Ishikawa (cell line): Measurements from ENCODE around the gene CDH13.

ENCODE experiments used
- CEBPB ChIP-seq: IDR thresholded peaks from 2 replicates; pipeline ENCODE4 v1.6.1; 2012
- CREB1 ChIP-seq: IDR thresholded peaks from 2 replicates; pipeline ENCODE4 v1.6.1; 2012; ENCODE audit warnings: low read depth
- EGR1 ChIP-seq: IDR thresholded peaks from 2 replicates; pipeline ENCODE4 v1.6.1; 2012
- EP300 ChIP-seq: IDR thresholded peaks from 2 replicates; pipeline ENCODE4 v1.6.1; 2012; ENCODE audit warnings: borderline replicate concordance
- FOXM1 ChIP-seq: IDR thresholded peaks from 2 replicates; pipeline ENCODE4 v1.6.1; 2012; ENCODE audit warnings: low read depth, borderline replicate concordance
- MAX ChIP-seq: IDR thresholded peaks from 2 replicates; pipeline ENCODE4 v1.6.1; 2012
- NFIC ChIP-seq: IDR thresholded peaks from 2 replicates; pipeline ENCODE4 v1.6.1; 2012
- RAD21 ChIP-seq: IDR thresholded peaks from 2 replicates; pipeline ENCODE4 v1.6.1; 2012; ENCODE audit warnings: low read depth
- TAF1 ChIP-seq: IDR thresholded peaks from 2 replicates; pipeline ENCODE4 v1.6.1; 2012; ENCODE audit warnings: low read depth, mild to moderate bottlenecking
- TCF12 ChIP-seq: IDR thresholded peaks from 2 replicates; pipeline ENCODE4 v1.6.1; 2012; ENCODE audit warnings: low read depth
- TEAD4 ChIP-seq: IDR thresholded peaks from 2 replicates; pipeline ENCODE4 v1.6.1; 2012
- USF1 ChIP-seq: IDR thresholded peaks from 2 replicates; pipeline ENCODE4 v1.6.1; 2012
- YY1 ChIP-seq: IDR thresholded peaks from 2 replicates; pipeline ENCODE4 v1.6.1; 2012; ENCODE audit warnings: low read depth
- ZBTB7A ChIP-seq: IDR thresholded peaks from 2 replicates; pipeline ENCODE4 v1.6.1; 2012; ENCODE audit warnings: low read depth
- TF ChIP-seq, protein P1 (sequence below): IDR thresholded peaks from 2 replicates; pipeline ENCODE4 v1.6.1; 2012; ENCODE audit warnings: low read depth, mild to moderate bottlenecking

Gene CDH13

DNA sequence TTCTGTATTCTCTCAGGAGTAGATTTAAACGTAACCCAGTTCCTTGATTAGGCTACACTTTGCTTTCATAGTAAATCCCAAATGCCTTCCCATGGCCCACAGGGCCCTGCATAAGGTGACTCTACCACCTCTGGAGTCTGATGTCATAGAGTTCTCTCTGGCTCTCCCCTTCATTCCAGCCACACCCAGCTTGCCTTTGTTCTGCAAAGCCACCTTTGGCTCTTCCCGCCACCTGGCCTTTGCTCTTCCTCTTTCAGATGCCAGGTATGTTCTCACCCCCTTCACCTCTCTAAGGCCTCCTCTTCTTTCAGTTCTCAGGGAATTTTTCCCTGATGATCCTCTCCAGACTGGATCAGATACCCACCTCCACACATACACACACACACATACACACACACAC, 1039.7 kb downstream of the CDH13 start:
- TF ChIP-seq, protein P1, sequence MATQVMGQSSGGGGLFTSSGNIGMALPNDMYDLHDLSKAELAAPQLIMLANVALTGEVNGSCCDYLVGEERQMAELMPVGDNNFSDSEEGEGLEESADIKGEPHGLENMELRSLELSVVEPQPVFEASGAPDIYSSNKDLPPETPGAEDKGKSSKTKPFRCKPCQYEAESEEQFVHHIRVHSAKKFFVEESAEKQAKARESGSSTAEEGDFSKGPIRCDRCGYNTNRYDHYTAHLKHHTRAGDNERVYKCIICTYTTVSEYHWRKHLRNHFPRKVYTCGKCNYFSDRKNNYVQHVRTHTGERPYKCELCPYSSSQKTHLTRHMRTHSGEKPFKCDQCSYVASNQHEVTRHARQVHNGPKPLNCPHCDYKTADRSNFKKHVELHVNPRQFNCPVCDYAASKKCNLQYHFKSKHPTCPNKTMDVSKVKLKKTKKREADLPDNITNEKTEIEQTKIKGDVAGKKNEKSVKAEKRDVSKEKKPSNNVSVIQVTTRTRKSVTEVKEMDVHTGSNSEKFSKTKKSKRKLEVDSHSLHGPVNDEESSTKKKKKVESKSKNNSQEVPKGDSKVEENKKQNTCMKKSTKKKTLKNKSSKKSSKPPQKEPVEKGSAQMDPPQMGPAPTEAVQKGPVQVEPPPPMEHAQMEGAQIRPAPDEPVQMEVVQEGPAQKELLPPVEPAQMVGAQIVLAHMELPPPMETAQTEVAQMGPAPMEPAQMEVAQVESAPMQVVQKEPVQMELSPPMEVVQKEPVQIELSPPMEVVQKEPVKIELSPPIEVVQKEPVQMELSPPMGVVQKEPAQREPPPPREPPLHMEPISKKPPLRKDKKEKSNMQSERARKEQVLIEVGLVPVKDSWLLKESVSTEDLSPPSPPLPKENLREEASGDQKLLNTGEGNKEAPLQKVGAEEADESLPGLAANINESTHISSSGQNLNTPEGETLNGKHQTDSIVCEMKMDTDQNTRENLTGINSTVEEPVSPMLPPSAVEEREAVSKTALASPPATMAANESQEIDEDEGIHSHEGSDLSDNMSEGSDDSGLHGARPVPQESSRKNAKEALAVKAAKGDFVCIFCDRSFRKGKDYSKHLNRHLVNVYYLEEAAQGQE = no peak
- no peak for TF ChIP-seq TEAD4
- TF ChIP-seq MAX = no peak
- TF ChIP-seq EP300 = no peak
- no peak for TF ChIP-seq ZBTB7A
- TF ChIP-seq FOXM1 = no peak
- no peak for TF ChIP-seq TAF1

GRCh38 chr16:83669456-83669855, 1042.7 kb downstream of the CDH13 start:
- TF ChIP-seq YY1 (no peak), MAX (no peak), RAD21 (no peak), NFIC (no peak), TCF12 (no peak), EP300 (no peak), FOXM1 (no peak), EGR1 (no peak), USF1 (no peak), TAF1 (no peak), ZBTB7A (no peak), CEBPB (no peak), TEAD4 (no peak), CREB1 (no peak)
- TF ChIP-seq, protein P1 = no peak

- TF ChIP-seq, protein P1 = no peak
- no peak for TF ChIP-seq TEAD4
- TF ChIP-seq USF1 = no peak
- no peak for TF ChIP-seq CEBPB
- no peak for TF ChIP-seq EP300
- no peak for TF ChIP-seq YY1
- no peak for TF ChIP-seq FOXM1
Measured at GRCh38 chr16:83674931-83675535, 1048.3 kb downstream of the CDH13 start.

- TF ChIP-seq MAX = no peak
- no peak for TF ChIP-seq RAD21
- no peak for TF ChIP-seq USF1
Measured at GRCh38 chr16:83676086-83676485, 1049.3 kb downstream of the CDH13 start.
